NOMO-1 treated with DMSO at 0.1 percent for 48 hours (cell line): ENCODE measurements around the gene NPLOC4.

Experiments used
- DNase-seq: peaks from one replicate; lab custom pipeline; 2025; ENCODE audit not compliant: unreplicated experiment; lab: John Stamatoyannopoulos, UW

The NPLOC4 gene

DNA sequence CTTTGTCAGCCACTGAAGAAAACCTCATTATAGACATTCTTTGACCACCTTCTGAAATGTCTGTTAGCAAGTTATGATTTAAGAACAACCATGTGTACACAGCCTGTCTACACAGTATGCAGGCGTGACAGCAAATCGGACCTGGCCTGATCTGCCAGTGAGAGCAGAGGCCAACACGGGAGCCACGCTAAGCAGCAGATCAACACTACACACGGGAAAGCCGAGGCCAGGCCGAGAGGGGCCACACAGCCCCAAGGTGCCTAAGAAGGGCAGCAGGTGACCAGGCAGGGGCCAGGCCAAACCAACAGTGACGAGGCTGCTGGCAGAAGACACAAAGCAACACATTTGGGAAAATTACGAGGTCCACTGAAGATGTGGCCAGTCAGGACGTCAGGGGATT lies 68.5 kb downstream of the NPLOC4 start:
- no peak for DNase-seq

DNA sequence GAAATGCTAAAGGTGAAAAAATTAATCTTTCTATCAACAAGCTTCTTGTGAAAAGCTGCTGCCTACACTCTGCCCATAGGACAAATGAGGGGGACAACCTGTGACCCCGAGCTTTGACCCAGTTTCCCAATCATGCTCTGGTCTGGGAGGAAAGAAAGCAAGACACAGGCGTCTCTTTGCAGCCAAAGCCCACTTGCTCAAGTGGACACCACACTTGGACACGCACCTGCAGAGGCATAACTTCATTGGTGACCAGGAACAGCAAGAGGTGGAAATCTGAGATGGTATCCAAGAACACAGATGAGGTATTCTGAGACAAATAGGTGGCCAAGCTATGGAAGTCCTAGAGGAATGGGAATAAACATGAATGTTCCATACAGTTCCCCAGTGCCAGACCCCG lies 69.7 kb downstream of the NPLOC4 start:
- DNase-seq = no peak

DNA sequence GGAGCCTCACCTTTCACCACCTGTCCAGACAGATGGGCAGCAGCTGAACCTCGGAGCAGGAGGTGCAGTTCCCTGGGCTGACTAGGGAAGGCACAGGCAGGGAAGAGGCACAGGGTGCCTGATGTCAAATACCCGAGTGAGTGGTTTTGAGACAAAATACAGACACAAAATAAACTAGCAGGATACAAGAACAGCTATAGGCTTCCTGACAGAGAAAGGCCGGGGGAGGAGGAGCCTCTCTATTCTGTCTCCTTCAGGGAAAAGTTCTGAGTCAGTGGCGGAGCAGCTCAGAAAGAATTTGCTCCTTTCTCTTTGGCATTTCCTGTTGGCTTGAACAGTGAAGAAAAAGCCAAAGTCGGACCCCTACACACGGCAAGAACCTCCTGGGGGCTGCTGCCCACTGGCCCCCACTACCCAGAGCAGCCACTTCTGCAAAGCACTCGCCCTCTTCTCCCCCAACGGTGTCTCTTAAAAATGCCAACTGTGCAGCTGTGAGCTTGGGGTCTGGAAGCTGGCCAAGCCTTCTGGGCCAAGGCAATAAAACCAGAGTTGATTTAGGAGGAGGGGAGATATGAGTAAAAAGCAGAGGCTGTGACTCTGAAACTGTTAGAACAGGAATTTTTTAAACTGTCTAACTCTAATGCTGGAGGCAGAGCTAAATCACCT lies 70.3 kb downstream of the NPLOC4 start:
- DNase-seq = peak; percentile 30

DNA sequence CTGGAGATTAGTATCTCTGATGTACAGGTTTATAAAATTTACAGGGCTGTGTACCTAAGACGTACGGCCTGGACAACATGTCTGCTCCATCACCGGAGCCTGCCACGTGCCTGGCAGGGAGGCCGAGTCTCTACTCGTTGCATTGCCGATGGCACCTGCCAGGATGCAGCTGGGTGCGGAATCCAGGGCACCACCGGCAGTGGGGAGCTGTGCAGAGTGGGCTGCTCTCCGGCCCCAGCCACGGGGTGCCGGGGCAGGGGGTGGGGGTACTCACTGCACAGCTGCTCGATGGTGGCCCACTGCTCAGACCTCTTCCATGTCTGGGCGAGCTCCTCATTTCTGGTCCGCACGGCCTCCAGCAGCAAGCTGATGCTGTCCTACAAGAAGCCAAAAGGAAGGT lies 71.7 kb downstream of the NPLOC4 start:
- DNase-seq = no peak

DNA sequence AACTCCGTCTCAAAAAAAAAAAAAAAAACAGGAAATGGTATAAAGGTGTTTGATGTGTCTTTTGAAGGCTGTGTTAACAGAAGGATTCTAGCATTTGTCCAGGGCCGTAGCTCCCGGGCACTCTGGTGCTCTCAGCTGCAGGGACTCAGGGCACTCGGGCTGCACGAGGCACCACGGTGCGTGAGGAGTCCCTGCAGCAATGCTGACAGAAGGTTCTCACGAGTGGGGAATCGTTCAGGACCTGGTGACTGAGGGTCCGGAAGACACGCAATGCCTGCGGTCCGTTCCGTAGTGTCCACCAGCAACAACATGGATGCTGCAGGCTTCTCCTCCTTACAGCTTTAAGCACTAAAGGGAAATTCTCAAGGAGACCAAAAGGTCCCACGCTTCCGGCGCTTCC lies 72.1 kb downstream of the NPLOC4 start:
- DNase-seq = peak; percentile 10

DNA sequence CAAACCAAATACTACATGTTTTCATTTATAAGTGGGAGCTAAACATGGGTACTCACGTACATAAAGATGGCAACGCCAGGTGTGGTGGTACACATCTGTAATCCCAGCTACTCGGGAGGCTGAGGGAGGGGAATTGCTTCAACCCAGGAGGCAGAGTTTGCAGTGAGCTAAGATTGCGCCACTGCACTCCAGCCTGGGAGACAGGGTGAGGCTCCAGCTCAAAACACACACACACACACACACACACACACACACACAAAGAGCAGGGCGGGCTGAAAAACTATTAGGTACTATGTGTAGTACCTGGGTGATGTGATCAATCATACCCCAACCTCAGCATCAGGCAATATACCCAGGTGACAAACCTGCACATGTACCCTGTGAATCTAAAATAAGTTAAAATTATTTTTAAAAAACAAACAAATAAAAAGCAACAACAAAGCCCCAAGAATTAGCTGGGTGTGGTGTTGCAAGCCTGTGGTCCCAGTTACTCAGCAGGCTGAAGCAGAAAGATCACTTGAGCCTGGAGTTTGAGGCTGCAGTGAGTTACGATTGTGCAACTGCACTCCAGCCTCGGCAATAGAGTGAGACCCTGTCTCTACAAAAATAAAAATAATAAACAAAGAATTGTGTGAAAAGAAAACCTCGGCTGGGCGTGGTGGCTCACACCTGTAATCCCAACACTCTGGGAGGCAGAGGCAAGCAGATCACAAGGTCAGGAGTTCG lies 72.9 kb downstream of the NPLOC4 start:
- peak; percentile 80 for DNase-seq

DNA sequence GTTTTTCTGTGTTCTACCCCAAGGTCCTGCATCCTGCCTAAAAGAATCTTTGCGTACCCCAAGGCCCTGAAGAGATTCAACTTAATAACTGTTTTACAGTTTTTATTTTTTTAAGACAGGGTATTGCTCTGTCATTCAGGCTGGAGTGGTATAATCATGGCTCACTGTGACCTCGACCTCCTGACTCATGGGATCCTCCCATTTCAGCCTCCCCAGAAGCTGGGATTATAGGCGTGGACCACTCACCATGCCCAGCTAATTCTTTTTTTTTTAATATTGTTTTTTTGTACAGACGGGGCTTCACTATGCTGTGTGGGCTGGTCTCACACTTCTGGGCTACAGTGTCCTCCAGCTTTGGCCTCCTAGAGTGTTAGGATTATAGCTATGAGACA lies 75.4 kb downstream of the NPLOC4 start:
- DNase-seq = no peak

DNA sequence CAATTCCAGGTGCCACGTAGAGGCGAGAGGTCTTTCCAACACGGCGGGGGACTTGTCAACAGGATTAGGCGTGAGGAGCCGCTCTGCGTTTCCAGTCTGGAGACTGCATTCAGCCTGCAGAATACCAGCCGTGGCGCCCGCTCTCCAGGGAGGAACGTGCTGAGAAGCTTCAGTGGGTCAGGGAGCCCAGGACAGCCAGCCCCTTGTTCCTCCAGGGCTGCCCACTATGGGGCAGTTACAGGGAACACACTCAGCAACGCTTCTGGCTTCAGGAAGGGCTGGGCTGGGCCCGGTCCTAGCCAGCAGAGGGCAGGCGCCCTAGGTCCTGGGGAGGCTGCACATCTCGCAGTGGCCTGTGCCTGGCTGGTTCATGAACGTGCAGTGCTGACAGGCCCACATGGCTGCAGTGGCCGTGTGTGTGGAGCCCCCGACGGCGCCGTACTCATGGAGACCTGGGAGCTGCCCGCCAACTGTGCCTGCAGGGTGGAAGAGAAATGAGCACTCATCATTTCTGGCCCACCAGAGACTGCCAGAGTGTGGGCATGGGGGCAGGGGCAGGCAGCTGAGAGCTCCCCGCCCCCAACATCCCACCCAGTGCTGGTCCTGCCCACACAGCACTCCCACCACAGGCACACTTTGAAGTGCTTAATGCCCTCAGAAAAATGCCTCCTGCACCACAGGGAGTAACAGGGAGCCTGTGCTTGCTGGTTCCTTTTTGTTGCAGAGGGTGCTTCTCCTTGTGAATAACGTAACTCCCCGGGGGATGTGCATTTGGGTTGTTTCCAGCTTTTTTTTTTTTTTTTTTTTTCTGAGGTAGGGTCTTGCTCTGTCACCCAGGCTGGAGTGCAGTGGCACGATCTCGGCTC lies 77.7 kb downstream of the NPLOC4 start:
- peak; percentile 45 for DNase-seq

DNA sequence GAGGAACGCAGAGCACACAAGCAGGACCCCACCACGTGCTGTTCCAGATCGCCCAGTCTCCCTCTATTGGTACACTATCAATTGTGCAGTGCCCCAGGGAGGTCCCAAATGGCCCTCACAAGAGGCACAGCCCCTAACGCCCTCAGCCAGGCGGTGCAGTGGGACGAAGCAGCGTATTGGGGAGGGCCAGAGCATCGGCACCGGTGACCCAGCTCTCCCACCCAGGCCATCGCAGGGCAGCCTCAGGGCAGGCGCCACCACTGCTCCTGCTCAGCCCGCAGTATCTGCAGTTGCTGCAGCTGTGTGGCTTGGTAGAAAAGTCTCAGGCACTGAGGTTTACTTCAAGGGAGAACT lies 78.8 kb downstream of the NPLOC4 start:
- no peak for DNase-seq

DNA sequence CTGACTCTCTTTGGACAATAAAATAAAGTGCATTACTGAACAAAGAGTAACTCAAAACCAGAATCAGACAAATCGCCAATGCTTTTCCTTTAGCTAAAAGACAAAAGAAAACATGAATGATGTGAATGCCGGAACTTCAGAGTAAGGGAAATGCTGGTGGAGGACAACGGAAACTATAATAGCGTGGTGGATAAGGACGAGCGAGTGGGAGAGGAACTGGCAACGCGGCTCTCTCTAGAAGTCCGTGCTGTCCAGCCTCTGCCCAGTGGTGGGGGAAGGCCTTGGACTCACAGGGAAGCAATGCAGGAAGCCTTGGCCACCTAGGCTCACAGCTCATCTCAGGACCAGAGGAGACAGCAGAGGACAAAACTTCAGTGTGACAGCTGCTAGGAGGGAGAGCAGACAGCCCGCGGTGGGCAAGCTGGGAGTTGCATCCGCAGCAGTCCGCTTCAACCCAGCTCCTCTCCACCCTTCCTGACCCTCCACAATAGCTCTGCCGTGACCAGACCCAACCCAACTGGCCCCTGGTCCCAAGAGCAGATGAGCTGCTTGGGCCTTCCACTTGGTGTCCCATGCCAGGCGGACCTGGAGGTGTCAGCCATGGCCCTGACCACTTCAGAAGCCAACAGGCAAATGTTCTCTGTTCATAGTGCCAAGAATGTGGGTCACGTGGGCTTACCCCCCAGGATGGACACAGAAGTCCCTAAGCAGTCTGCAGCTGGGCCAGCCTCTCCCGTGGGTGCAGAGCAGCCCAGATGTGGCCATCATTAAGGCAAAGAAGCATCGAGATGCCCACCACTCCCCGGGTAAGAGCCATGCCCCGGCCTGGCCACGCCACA lies 79.4 kb downstream of the NPLOC4 start:
- no peak for DNase-seq

DNA sequence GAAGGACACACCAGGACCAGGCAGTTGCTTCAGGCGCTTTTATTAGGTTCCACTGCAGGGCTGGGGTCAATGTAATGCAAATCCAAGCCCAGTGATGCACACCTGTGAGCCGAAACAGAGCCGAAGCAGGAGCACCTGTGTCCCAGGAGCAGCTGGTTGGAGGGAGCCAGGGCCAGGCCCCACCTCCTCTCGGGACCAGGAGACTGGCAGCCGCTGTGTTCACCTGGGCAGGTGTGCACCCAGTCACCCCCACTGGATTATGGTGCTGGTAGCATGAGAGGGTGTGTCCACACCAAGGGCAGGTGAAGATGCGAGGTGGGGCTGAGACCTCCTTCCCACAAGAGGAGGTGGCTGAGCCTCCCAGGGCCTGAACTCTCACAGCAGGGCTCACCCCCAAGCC lies 80.0 kb downstream of the NPLOC4 start:
- DNase-seq = no peak

DNA sequence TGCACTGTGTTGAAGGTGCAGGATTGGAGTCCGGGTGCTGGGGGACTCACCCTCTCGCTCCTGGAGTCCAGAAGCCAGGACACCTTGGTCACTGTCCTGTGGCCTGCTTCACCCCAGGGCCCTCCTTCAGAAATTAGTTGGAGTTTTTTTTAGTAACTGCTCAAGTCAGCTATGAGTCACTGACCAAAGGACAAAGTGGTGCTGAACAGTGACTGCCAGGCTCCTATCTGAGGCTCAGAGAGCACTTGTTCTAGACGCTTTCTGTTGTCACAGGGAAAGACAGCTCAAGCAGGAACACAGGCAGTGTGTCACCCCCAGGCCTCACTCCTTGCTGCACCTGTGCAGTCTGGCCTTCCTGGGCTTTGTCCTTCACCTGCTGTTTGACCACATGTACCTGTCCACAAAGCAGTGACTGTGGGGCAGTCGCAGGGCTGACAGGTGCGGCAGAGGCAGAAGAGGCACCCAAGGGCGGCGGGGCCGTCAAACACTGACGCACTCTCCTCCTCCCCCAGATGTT lies 80.7 kb downstream of the NPLOC4 start:
- peak; percentile 55 for DNase-seq

DNA sequence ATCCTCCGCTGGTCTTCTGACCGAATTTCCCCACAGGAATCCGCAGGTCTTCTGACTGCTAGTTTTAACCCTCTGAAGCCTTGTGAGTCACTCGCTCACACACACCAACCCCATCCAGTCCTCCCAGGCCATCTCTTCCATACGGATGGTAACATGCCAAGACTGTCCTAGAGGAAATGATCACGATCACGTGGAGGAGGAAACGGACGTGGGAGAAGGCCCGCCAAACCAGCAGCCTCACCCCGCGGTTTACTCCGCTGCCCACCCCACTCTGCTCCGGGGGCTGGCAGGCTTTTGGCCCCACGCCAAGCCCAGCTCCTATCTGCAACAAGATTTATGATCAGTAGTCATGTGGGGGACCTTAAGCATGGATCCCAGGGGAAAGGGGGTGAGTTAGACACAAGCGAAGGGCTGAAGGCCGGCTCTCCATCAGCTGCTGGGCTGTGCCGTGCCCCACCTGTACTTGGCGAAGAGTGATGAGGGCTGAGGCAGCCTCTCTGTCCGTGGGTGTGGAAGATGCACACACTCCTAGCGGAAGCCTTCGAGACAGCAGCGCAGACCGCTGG lies 83.2 kb downstream of the NPLOC4 start:
- no peak for DNase-seq

DNA sequence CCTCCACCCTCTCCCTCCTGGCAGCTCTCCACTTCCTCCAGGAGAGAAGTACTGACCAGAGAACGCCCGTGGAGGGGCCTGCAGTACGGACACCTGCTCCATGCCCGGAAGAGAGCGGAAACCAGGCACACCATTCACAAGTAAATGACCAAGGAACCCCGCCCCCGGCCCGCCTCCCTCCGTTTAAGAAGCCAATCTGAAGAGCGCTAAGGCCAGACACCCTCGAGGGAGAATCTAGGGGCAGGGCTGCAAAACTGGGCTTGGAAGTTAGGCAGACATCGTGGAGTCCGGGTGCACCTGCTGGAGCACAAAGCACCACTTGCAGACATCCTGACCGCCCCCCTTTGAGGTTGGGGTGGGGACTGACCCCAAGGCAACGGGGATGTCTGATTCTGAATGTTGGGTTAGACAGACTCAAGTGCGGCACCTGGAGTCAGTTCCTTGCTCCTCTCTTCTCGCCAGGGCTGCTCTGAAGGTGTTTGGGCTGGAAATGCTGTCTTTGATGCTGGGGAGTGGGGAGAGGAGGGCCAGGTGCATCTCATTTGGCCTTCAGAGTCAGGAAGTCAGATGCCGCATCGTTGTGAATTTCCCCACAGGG lies 83.8 kb downstream of the NPLOC4 start:
- peak; percentile 87 for DNase-seq

DNA sequence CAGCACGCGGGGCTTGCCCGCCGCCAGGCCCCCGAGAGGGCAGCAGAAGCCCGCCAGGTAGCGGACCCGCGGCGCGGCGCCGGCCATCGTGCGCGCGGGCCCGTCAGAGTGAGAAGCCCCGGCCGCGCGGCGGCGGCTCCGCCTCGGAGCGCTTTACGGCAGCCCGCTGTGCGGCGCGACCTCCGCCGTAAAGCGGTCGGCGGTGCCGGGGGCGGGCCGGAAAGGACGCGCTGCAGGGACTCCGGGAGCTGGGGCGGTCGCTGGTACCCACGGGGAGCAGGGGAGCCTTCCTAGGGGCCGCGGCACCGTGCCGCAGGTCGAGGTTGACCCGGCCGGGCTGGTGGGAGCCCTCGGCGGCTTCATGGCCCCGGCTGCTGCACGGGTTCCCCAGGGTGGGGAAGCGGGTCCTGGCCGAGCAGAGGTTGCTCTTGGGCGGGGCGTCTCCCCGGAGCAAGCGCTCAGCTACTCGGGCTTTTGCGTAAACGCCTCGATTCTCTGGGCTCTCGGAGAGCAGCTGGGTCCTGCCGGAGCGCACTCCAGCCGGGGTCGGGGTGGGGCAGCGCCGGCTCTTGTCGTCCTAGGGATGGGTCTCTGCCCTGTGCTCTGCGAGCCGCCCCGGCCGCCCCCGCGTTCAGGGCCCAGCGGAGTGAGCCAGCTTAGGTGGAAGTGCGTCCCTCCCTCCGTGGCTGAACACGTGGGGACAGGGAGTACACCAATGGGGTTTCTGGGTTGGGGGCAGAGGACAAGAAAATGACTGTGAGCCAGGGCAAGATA lies 84.5 kb downstream of the NPLOC4 start, which contains the start of gene FAAP100:
TSS of gene FAAP100 (minus strand) at position 110 of the 774 bp plus-strand sequence. CDS start at position 87, 23 bp downstream.
- DNase-seq = peak; percentile 69

DNA sequence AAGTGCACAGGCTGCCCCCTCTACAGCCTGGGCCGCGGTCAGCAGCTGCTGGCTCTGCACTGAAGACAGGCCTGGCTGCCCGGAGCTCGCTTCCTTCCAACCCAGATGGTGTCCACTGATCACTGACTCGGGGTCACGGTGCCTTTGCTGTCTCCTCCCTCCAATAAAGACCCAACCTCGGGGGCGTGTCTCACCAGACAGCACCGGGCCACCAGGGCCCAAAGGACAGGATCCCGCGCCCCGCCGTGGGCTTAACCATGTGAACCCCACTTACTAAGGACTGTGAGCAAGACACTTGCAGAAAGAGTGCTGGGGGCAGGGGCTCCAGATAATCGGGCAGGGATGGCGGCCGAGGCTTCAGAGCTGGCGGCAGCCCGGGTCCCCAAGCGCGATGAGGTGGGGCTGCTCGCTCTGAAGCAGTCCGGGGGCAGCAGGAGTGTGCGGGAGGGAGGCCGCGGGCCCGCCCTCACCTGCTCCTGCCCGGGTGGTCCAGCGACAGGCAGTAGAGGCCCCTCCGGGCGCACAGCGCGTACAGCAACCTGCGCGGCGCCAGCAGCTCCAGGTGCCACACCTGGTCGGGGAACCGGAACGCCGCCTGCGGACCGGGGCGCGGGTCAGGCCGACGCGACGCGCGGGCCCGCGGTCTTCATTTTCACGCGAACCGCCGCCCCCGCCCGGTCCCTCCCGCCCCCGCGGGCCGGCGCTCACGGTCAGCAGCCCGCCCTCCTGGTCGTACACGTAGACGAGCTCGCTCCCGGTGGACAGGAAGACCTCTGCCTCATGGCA lies 85.3 kb downstream of the NPLOC4 start:
- DNase-seq = no peak

DNA sequence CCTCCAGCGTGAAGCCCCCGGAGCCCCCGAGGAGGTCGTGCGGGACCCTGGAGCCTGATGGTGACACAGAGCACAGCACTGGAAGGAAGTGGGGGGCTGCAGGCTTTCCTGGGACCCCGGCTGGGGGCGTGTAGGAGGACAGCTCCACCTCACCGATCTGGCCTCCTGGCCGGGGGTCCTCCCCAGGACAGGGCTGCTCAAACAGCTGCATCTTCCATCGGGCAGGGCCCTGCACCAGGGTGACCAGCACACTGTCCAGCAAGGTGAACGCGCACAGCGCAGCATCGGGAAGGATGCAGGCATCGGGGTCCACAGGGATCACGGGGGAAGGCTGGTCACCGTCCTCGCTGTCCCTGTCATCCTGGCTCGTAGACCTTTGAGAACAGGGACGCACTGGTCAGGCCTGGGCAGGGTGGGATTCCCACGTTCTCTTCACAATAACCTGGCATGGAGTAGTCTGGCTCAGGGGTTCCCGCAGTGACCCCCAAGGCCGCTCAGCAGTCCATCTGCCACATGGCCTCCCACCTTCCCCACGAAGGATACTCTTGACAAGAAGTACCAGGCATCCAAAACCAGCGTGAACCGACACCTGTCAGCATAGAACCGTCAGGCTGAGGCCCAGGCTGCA lies 86.0 kb downstream of the NPLOC4 start:
- no peak for DNase-seq

DNA sequence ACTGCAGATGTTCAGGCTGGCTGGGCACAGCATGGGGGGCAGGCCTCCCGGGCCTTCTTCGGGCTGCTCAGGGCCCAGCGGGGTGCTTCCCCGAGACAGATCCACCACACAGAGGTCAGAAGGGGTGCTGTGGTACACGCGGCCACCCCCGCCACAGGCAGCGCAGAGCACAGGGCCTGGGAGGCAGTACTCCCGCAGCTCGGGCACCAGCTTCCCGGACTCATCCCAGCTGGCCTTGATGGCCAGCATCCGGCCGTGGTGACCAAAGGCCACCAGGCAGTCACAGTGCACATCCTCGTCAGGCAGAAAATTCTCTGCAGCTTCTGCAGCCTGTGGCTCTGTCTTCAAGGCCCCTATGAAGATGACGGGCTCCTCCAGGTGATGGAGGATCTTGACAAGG lies 86.6 kb downstream of the NPLOC4 start:
- no peak for DNase-seq
